ENCODE results near the gene NHSL1.

NHSL1 gene

GRCh38 chr6:138405816-138406413 is 93.4 kb downstream of the NHSL1 start:
- H3K27me3 ChIP-seq (ENCODE audit: insufficient read depth, low read length) = no peaks in the 10 kb centered on the region
- no peak overlapping the region for H3K9ac ChIP-seq (ENCODE audit: low read length)
- H3K9me3 ChIP-seq (ENCODE audit: low read length) = no peaks in the 10 kb centered on the region
- no peaks in the 10 kb centered on the region for H3K79me2 ChIP-seq (ENCODE audit: insufficient read depth, low read length)
- peak overlapping the region; percentile 28 for H3K27ac ChIP-seq (ENCODE audit: low read depth, low read length, poor library complexity, severe bottlenecking)
- no peaks in the 10 kb centered on the region for H3K9me2 ChIP-seq (ENCODE audit: low read depth, low read length)
- TF ChIP-seq EZH2 (IDR thresholded peaks at IDR 0.05; ENCODE audit: borderline replicate concordance, low read length) (no peak), CTCF (IDR thresholded peaks at IDR 0.05; ENCODE audit: low read length) (no peak)
- H3F3A ChIP-seq (ENCODE audit: insufficient read depth, low read length) = no peaks in the 10 kb centered on the region
- peak overlapping the region; percentile 84 for H3K4me2 ChIP-seq (ENCODE audit: low read length)
- no peaks in the 10 kb centered on the region for H4K20me1 ChIP-seq (ENCODE audit: insufficient read depth, low read length)
- H3K4me1 ChIP-seq (ENCODE audit: insufficient read depth, low read length, severe bottlenecking) = peaks cover 23% of the 10 kb centered on the region
- H3K4me3 ChIP-seq (ENCODE audit: low read depth, low read length, poor library complexity, severe bottlenecking) = no peak overlapping the region
- no peak overlapping the region for H2AFZ ChIP-seq (ENCODE audit: low read length)
- peaks cover 42% of the 10 kb centered on the region for H3K36me3 ChIP-seq (ENCODE audit: insufficient read depth, low read length)

GRCh38 chr6:138404666-138405337 is 94.5 kb downstream of the NHSL1 start:
- TF ChIP-seq CTCF (IDR thresholded peaks at IDR 0.05; ENCODE audit: low read length) (no peak), EZH2 (IDR thresholded peaks at IDR 0.05; ENCODE audit: borderline replicate concordance, low read length) (no peak)

GRCh38 chr6:138403801-138404665 is 95.3 kb downstream of the NHSL1 start, which contains the start of gene HEBP2:
Gene HEBP2 (plus strand): TSS chr6:138404223. CDS start chr6:138404496, 273 bp downstream.
- H3F3A ChIP-seq (ENCODE audit: insufficient read depth, low read length) = no peaks in the 10 kb centered on the region
- no peaks in the 10 kb centered on the region for H4K20me1 ChIP-seq (ENCODE audit: insufficient read depth, low read length)
- H3K9me3 ChIP-seq (ENCODE audit: low read length) = no peaks in the 10 kb centered on the region
- no peaks in the 10 kb centered on the region for H3K27me3 ChIP-seq (ENCODE audit: insufficient read depth, low read length)
- peak within 1 kb of the TSS; percentile 57 for H3K27ac ChIP-seq (ENCODE audit: low read depth, low read length, poor library complexity, severe bottlenecking)
- no peaks in the 10 kb centered on the region for H3K9me2 ChIP-seq (ENCODE audit: low read depth, low read length)
- peak within 1 kb of the TSS; percentile 95 for H3K4me2 ChIP-seq (ENCODE audit: low read length)
- H3K79me2 ChIP-seq (ENCODE audit: insufficient read depth, low read length) = no peaks in the 10 kb centered on the region
- H3K4me3 ChIP-seq (ENCODE audit: low read depth, low read length, poor library complexity, severe bottlenecking) = peak within 1 kb of the TSS; percentile 84
- H3K9ac ChIP-seq (ENCODE audit: low read length) = peak within 1 kb of the TSS; percentile 75
- TF ChIP-seq EZH2 (IDR thresholded peaks at IDR 0.05; ENCODE audit: borderline replicate concordance, low read length) = no peak
- TF ChIP-seq CTCF (IDR thresholded peaks at IDR 0.05; ENCODE audit: low read length) = peak; percentile 64
- peak within 1 kb of the TSS; percentile 78 for H2AFZ ChIP-seq (ENCODE audit: low read length)
- H3K4me1 ChIP-seq (ENCODE audit: insufficient read depth, low read length, severe bottlenecking) = peaks cover 23% of the 10 kb centered on the region
- peaks cover 30% of the 10 kb centered on the region for H3K36me3 ChIP-seq (ENCODE audit: insufficient read depth, low read length)

More at GRCh38 chr6:138404666-138405337, 94.5 kb downstream of the NHSL1 start:
- Histone ChIP-seq H2AFZ (ENCODE audit: low read length) (peak overlapping the region; percentile 60), H4K20me1 (ENCODE audit: insufficient read depth, low read length) (no peaks in the 10 kb centered on the region), H3K4me3 (ENCODE audit: low read depth, low read length, poor library complexity, severe bottlenecking) (peak overlapping the region; percentile 84), H3K9me2 (ENCODE audit: low read depth, low read length) (no peaks in the 10 kb centered on the region), H3K27ac (ENCODE audit: low read depth, low read length, poor library complexity, severe bottlenecking) (peak overlapping the region; percentile 57), H3K4me1 (ENCODE audit: insufficient read depth, low read length, severe bottlenecking) (peaks cover 23% of the 10 kb centered on the region), H3K36me3 (ENCODE audit: insufficient read depth, low read length) (peaks cover 37% of the 10 kb centered on the region), H3K27me3 (ENCODE audit: insufficient read depth, low read length) (no peaks in the 10 kb centered on the region), H3K4me2 (ENCODE audit: low read length) (peak overlapping the region; percentile 84), H3F3A (ENCODE audit: insufficient read depth, low read length) (no peaks in the 10 kb centered on the region), H3K79me2 (ENCODE audit: insufficient read depth, low read length) (no peaks in the 10 kb centered on the region), H3K9me3 (ENCODE audit: low read length) (no peaks in the 10 kb centered on the region), H3K9ac (ENCODE audit: low read length) (peak overlapping the region; percentile 75)
